ENCODE data around the gene VPS25. TPM values are rescaled to one million over a fixed set of nuclear protein-coding genes. Genes with fewer than 3 reads are reported as not detected.

The VPS25 gene
- total RNA-seq, 1 experiment from 2014 or later = 37.7 TPM

DNA sequence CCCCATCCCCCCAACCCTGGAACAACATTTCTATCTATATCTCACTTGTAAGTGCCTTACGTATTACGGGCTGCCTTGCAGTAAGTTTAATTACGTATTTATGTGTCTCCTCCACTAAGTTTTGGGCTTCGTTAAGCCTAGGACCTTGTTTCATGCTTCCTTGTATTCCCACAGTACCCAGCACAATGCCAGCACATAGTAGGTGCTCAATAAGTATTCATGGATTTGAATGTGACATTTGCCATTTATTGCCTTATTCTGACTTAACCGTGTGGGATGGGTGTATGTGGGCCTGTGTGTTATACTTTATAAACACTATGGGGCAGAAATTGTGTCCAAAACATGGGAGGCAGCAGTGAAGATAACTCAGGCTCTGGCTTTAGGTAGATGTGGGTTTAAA is 19.3 kb downstream of the VPS25 start:
- in situ Hi-C loops (cut with HindIII; ENCODE audit: low pct_unique_long_range_greater_than_20kb, low sequenced_read_pairs) = no loop called here
- no peak for ATAC-seq
- Histone ChIP-seq H3K27ac (ENCODE audit: low read length) (no peak overlapping the region), H3K4me1 (ENCODE audit: control insufficient read depth, insufficient read depth, low read length) (peaks cover 4% of the 10 kb centered on the region), H3K36me3 (ENCODE audit: control insufficient read depth, insufficient read depth, low read length) (no peaks in the 10 kb centered on the region), H3K9me3 (ENCODE audit: control insufficient read depth, insufficient read depth, low read depth, low read length) (no peaks in the 10 kb centered on the region), H3K27me3 (ENCODE audit: control insufficient read depth, insufficient read depth, low read length) (no peaks in the 10 kb centered on the region), H3K4me3 (ENCODE audit: low read depth in 2 of 2, low read length in 2 of 2) (no peak overlapping the region)
- BruUV-seq (replicated peaks) = no TSS peak
- POLR2A ChIA-PET = no interaction called here
- CTCF ChIA-PET = no interaction called here
- TF ChIP-seq, protein P1, sequence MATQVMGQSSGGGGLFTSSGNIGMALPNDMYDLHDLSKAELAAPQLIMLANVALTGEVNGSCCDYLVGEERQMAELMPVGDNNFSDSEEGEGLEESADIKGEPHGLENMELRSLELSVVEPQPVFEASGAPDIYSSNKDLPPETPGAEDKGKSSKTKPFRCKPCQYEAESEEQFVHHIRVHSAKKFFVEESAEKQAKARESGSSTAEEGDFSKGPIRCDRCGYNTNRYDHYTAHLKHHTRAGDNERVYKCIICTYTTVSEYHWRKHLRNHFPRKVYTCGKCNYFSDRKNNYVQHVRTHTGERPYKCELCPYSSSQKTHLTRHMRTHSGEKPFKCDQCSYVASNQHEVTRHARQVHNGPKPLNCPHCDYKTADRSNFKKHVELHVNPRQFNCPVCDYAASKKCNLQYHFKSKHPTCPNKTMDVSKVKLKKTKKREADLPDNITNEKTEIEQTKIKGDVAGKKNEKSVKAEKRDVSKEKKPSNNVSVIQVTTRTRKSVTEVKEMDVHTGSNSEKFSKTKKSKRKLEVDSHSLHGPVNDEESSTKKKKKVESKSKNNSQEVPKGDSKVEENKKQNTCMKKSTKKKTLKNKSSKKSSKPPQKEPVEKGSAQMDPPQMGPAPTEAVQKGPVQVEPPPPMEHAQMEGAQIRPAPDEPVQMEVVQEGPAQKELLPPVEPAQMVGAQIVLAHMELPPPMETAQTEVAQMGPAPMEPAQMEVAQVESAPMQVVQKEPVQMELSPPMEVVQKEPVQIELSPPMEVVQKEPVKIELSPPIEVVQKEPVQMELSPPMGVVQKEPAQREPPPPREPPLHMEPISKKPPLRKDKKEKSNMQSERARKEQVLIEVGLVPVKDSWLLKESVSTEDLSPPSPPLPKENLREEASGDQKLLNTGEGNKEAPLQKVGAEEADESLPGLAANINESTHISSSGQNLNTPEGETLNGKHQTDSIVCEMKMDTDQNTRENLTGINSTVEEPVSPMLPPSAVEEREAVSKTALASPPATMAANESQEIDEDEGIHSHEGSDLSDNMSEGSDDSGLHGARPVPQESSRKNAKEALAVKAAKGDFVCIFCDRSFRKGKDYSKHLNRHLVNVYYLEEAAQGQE (IDR thresholded peaks at IDR 0.05; ENCODE audit: insufficient read depth in 1 of 2, low read depth in 2 of 2, low read length in 1 of 2) = no peak
- TF ChIP-seq SIN3A (IDR thresholded peaks at IDR 0.05; ENCODE audit: borderline replicate concordance, insufficient read depth, low read depth, low read length) (no peak), POLR2AphosphoS5 (IDR thresholded peaks at IDR 0.05; ENCODE audit: low read depth, low read length) (no peak), TCF7L2 (IDR thresholded peaks at IDR 0.05; ENCODE audit: low read depth, low read length) (no peak)
- TF ChIP-seq, protein P2, sequence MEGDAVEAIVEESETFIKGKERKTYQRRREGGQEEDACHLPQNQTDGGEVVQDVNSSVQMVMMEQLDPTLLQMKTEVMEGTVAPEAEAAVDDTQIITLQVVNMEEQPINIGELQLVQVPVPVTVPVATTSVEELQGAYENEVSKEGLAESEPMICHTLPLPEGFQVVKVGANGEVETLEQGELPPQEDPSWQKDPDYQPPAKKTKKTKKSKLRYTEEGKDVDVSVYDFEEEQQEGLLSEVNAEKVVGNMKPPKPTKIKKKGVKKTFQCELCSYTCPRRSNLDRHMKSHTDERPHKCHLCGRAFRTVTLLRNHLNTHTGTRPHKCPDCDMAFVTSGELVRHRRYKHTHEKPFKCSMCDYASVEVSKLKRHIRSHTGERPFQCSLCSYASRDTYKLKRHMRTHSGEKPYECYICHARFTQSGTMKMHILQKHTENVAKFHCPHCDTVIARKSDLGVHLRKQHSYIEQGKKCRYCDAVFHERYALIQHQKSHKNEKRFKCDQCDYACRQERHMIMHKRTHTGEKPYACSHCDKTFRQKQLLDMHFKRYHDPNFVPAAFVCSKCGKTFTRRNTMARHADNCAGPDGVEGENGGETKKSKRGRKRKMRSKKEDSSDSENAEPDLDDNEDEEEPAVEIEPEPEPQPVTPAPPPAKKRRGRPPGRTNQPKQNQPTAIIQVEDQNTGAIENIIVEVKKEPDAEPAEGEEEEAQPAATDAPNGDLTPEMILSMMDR (IDR thresholded peaks at IDR 0.05) = no peak
- intact Hi-C loops (cut with micrococcal nuclease; ENCODE audit: unreplicated experiment) = no loop called here
- no peak for DNase-seq (ENCODE audit: low read depth, low spot score)

DNA sequence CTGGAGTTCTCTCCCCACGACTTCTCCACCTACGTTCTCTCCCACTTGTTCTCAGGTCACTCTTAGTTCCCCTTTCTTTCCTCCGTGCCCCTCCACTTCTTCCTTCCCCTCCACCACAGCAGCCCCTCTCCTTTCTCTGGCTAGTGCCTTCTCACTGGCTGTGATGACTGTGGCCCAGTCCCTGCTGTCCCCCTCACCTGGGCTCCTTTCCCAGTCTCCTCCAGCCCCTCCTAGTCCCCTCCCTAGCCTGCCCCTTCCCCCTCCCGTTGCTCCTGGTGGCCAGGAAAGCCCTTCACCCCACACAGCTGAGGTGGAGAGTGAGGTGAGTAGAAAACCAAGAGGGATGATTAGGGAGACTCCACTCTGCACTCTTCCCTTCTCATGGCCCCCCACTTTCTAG is 21.8 kb downstream of the VPS25 start:
- Histone ChIP-seq H3K4me3 (ENCODE audit: low read depth in 2 of 2, low read length in 2 of 2) (no peak overlapping the region), H3K36me3 (ENCODE audit: control insufficient read depth, insufficient read depth, low read length) (no peaks in the 10 kb centered on the region), H3K4me1 (ENCODE audit: control insufficient read depth, insufficient read depth, low read length) (peaks cover 6% of the 10 kb centered on the region), H3K27ac (ENCODE audit: low read length) (no peak overlapping the region), H3K27me3 (ENCODE audit: control insufficient read depth, insufficient read depth, low read length) (no peaks in the 10 kb centered on the region), H3K9me3 (ENCODE audit: control insufficient read depth, insufficient read depth, low read depth, low read length) (no peaks in the 10 kb centered on the region)
- TF ChIP-seq TCF7L2 (IDR thresholded peaks at IDR 0.05; ENCODE audit: low read depth, low read length) (no peak), SIN3A (IDR thresholded peaks at IDR 0.05; ENCODE audit: borderline replicate concordance, insufficient read depth, low read depth, low read length) (no peak), POLR2AphosphoS5 (IDR thresholded peaks at IDR 0.05; ENCODE audit: low read depth, low read length) (no peak)
- TF ChIP-seq, protein P1 (IDR thresholded peaks at IDR 0.05; ENCODE audit: insufficient read depth in 1 of 2, low read depth in 2 of 2, low read length in 1 of 2) = no peak
- TF ChIP-seq, protein P2 (IDR thresholded peaks at IDR 0.05) = no peak
- in situ Hi-C loops (cut with HindIII; ENCODE audit: low pct_unique_long_range_greater_than_20kb, low sequenced_read_pairs) (no loop called here), intact Hi-C loops (cut with micrococcal nuclease; ENCODE audit: unreplicated experiment) (no loop called here)
- no TSS peak for BruUV-seq (replicated peaks)
- ATAC-seq = no peak
- DNase-seq (ENCODE audit: low read depth, low spot score) = no peak
- CTCF ChIA-PET = no interaction called here
- POLR2A ChIA-PET = no interaction called here

Measured in Panc1 (cell line).